GF-D8 (cell line): Measurements from ENCODE around the gene KIF16B.
"Not testable (repeated sequence)": the region's sequence is repeated elsewhere in the genome, so short reads cannot be mapped to it uniquely, and the experiment has no call there.

ENCODE experiments used
- DNase-seq: peaks from one replicate; lab custom pipeline; 2025; lab: John Stamatoyannopoulos, UW

Gene KIF16B

DNA sequence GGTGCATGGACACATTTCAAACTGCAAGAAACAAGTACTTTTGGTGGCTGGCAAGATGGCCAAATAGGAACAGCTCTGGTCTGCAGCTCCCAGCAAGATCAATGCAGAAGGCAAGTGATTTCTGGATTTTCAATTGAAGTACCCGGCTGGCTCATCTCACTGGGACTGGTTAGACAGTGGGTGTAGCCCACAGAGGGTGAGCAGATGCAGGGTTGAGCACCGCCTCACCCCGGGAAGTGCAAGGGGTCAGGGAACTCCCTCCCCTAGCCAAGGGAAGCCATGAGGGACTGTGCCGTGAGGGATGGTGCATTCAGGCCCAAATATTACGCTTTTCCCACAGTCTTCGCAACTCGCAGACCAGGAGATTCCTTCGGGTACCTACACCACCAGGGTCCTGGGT, 53.6 kb downstream of the KIF16B start:
- not testable (repeated sequence) for DNase-seq

DNA sequence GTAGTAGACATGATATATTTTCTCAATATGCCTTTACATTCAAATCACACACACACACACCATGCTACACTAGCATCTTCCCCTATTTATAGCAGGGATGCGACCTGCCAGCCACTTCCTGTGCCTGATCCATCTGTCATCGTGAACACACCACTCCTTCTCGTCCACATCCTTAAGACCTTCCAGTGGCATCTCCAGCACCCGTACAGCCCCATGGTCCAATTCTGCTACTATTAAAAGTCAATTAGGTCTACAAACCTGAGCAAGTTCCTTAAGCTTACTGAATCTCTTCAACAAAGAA, 54.5 kb downstream of the KIF16B start:
- DNase-seq: no peak

DNA sequence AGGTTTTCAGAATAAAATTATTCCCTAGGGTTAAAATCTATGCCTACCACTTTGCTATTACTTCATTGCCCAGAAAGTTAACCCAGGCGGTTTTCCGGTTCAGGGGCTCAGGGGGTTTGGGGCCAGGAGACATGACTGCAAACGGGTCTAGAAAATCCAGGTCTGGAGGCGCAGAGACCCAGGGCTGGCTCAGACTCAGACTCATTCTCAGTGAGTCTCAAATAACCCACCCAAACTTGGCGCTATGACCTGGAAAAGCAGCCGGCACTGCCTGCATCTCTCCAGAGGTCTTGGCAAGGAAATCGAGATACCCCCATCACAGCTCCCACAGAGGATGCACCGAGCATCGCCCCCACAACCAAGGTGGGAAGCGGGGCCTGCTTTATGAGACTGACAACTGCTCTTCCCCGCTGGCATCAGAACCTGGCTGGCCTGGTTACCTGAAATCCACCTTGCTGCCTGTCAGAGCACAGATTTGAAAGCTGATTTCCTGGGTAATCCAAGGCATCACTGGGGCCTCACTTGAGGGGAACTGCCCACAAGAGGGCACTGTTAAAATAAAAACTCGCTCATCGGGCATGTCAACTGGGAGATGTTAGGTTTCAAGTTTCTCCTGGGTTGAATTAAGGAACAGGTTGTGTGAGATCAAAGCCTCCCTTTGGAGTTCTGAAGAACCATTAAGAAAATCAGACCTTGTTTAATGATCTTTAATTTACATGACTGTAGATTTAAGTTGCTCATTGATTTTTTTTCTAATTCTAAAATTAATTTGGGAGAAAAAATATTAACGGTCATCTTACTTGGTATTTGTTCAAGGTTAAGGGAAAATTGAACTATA, 55.1 kb downstream of the KIF16B start:
- no peak for DNase-seq

DNA sequence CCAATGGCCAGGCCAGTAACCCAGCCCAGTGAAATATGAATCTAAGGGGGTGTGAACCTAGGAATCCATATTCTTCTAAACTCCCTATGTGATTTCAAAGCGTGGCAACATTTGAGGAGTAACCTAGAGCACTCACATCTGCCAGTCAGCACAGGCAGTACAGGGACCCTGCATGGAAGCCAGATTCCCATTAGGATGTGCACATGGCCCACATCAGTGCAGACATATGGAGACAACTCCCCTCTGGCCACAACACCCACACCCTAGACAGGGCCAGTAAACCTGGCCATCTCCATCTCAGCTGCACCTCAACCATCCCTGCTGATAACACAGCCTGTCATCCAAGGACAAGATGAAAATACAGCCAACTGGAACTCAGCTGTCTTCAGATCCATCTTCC, 56.5 kb downstream of the KIF16B start:
- DNase-seq: no peak

DNA sequence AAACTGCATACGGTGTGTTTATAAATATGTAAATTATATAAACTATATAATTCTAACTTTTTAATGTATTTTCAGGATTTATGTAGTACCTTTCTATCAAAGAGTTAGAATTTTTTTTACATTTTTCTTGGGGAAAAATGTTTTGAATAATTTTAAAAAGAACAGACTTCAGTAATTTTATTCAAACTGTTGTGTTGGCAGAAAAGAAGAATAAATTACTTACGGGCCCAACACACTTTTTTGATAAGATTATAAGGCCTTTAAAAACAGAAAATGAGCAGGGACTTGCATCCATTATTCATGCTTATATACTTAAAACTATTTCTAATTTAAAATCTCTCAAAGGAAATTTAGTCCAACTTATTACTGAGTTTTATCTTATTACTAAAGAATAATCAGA, 58.2 kb downstream of the KIF16B start:
- no peak for DNase-seq

DNA sequence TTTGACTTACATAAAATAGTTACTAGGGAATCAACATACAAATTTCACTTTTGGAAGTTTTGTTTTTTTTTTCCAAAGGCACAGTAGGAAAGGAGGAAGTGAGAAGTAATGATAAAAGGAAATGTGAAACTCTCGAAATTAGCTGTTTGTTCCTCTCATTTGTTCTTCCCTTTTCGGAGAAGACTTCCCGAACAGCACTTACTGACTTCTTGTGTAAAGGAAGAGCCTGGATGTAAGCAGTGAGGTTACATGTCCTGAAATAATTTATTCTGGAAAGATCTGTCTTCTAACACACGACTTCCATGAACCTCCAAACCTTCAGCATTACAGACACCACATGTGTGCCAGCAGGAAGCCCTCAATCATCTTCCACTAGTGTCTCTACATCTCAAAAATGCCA, 59.1 kb downstream of the KIF16B start:
- DNase-seq: no peak

DNA sequence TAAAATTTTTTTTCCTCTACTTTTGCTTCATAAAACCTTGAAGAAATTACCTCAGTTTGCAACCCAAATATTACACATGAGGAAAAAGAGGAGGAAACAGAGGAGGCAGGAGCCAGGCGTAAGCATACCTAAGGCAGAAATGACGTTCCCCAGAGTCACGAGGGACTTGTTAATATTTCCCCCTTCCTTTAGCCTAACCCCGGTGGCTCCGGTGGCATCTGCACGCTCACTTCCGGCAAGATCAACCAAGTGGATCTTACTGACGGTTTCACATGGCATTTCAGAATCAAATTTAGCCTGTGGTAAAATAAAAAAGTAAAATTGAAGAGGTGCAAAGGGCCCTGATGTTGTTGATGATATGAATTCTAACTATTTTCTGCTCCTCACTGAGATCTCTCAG, 67.4 kb downstream of the KIF16B start:
- no peak for DNase-seq

DNA sequence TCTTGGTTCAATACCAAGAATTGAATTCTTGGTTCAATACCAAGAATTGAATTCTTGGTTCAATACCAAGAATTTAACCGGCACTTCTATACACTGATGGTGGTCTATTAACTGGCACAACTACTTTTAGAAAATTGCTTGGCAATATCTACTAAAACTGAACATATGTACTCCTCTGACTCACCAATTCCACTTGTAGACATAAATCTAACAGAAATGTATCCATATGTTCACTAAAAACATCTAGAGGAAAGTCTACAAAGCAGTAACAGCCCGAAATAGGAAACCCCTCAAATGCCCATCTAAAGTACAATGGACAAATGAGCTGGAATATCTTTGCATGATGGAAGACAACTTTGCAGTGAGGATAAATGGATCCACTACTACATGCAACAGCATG, 71.9 kb downstream of the KIF16B start:
- no peak for DNase-seq

DNA sequence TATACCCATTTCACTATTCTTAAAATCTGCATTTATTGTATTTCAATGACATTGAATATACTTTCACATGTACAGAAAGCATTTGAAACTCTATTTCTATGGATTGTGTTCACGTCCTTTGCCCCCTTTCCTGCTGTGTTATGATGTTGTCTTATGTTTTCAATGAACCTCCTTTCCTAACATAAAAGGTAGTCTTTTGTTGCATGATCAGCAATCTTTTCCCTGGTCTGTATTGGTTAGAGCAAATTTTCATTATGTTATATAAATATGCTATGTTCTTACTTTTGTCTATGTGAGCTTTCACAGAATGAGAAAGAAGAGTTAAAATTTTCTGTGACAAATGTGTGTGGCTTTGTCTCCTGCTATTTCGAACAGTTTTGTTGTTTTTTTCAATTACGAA, 73.1 kb downstream of the KIF16B start:
- DNase-seq: no peak

DNA sequence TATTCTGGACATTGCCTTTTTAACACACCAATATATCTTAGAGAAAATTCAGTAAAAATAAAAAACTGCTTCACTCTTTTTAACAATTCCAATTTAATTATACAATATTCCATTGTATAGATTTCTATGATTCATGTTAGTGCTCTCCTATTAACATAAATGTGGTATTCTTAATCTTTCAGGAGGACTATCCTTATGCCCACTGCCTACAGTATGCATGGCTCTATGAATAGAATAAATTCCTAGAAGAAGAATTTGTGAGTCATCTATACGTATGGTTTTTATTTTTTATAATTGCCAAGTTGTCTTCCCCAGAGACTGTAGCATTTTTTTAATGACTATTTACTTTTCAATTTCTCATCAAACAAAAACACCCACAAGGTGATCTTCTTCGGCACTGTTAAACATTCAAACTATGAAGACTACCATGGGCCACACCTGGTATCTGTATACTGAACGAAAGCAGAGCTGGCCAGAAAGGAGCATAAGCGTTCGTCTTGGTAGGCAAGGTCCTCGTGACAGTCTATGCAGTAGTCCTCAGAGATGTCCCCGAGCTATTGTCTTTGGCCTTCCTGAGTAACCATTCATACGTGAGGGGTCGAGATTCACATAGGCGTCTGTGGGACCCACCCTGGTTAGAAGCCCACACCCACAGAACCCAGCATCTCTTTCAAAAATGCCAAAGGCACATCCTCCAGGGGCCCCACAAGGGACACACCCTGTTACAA, 74.6 kb downstream of the KIF16B start:
- no peak for DNase-seq

DNA sequence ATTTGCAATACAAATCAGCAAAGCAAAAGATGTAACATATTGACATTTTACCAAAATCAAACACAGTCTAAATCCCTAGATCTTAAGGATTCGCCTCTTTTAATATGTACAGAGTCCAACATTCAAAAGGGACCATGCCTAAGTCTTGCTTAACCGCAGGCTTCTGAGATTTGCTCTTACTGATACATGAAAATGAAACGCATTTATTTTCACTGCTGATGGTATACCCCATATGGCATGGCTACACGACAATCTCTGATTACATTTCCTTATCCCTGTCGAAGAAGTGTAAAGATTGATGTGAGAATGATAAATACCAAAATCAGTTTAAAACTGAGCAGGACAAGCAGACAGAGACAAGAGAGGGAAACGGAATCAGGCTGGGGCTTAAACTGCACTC, 75.4 kb downstream of the KIF16B start:
- DNase-seq: no peak

DNA sequence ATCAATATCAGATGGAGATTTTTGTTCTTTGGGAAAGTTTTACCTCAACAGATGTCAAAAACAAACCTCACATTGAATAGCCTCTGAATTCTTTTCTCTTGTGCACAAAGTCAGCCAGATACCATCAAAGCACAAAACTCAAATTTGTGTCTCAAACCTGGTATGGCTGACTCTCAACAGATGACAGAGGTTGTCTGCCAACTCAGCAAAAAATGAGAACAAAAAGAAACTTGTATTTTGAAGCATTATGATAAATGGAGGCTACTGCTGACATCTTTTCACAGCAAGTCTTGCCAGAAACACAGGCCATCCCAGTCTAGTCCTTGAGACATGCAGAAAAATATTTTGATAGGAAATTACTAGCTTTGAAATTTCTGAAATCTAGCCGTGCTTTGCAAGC, 79.8 kb downstream of the KIF16B start:
- DNase-seq: no peak

DNA sequence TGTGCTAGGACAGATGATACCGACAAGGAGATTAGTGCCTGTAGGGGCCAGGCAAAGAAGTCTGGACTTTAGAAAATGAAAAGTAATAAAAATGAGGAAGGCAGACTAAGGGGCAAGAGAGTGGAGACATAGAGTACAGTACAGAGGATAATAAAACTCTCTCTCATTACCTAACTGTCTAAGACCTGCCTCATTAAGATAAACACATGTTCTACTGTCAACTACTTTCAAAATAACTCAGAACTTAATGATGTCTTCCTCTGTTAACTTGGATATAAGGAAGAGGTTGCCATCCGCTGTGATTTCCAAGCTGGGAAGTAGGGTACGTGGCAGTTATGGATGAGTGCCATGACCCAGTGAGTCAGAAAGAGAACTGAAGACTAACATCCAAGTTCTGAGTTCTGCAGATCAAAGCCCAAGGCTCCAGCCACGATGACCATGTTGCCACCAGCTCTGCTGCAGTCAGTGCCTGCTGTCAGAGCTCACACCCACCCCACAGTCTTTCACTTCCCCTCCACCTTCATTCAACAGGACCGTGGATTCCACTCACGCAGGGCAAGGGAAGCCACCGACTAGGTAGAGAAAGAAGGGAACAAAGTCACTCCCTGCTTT, 81.8 kb downstream of the KIF16B start:
- no peak for DNase-seq

DNA sequence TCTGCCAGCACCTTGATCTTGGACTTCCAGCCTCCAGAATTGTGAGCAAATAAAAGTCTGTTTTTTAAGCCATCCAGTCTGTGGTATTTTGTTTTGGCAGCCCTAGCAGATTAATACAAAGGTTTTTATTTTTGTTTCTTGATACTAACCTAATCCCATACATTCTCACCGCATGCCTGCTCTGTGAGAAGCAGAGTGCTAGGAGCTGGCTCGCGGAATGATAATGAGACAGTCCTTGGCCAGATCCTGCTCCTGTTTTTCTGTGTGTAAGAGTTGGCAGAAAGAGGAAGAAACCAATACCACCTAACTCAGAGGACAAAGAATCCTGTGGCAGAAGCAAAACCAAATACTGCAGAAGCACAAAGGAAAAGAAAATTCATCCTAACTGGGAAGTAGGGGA, 82.6 kb downstream of the KIF16B start:
- no peak for DNase-seq

DNA sequence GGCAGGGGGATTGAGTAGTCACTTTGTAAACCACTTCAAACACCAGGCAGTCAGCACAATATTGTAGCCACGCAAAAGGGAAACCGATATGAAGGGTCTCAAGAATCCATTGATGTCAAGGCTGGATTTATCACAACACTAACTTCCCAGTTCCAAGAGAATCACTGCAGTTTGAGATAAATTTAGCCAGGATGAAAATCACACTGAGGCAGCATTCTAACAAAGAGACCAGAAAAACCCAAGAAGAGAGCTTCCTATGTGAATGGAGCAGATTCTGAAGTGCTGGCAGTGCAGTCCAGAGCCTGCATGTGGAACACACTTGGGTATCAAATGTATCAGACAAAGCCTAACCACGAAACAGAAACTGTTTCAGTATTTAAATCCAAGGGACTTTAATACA, 84.6 kb downstream of the KIF16B start:
- no peak for DNase-seq

DNA sequence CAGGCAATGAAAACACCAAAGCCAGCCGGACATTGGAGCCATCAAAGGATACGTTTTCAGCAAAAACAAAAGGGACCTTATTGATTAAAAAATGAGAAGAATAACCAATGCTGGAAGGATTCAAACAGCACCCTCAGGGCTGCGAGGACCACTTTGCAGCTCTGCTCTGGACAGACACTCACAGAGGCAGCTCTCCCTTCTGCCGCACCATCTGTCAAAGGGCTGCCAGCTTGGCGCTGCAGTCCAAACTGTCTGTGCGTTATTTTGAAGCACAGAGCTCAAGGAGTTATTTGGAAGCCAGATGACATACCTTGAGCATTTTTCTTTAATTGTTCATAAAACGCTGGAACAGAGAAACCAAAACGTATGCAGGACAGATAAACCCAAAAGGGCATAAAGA, 85.2 kb downstream of the KIF16B start:
- DNase-seq: no peak

DNA sequence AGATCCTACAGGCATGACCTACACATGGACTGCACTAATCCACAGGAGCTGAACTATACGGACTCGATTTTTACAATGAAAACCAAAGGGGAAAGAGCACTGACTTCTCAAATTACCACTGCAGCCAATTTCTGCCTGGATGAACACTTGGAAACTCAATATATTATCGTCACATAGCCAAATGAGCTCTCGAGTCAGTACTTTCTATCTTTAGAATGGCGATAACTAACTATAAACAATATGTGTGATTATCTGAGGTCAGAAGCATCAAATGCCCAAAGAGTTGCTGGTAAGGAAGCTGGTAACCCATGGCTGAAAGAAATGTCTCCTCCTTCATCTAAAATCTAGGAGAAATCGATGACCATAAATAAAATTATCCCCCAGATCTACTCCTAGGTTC, 86.7 kb downstream of the KIF16B start:
- no peak for DNase-seq

DNA sequence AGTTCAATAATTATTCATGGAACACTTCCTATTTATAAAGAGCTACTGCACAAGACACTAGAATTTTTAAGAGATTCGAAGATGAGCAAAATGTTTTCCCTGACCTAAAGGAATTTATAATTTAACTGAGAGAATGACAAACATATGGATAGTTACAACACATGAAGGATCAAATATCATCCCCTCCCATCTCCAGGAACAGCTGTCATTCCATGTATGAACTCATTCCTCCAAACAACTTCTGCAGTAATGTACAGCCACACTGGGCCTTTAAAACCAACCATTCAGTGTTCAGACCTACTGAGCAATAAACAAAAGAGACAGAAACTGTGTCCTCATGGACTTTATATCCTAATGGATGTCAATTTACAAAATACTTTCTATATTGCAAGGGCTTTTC, 87.8 kb downstream of the KIF16B start:
- no peak for DNase-seq

DNA sequence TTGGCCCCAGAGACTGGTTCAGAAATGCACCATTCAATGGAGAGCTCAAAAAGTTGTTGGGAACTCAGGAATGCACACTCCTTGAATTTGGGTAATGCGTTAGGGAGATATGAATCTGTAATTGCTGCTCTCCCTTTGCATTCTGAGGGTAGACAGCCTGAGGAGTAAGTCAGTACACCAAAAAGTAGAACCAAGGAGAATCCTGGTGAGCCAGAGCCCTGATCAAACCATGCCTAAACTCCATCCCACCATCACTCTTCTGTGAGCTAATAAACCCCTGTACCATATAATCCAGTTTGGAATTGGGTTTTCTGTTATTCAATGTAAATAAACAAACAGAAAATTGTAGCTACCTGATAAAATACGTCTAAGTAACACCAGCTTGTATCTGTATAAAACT, 90.2 kb downstream of the KIF16B start:
- DNase-seq: no peak

DNA sequence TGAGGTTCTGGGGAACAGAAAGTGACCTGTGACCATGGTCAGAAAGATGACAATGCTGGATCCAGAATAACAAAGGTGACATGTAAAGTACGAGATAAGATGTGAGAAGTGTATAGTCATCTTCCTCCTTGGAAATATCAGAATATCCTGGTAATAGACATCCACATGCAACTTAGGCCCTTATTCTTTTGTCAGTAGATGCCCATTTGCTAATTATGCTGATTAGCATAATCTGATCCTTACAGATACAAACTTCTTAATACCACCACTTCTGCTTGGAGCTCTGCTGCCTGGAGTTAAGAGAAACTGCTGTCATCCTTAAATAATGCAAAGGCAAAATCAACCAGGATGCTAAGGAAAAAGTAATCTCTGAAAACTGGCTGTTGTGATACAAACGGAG, 91.3 kb downstream of the KIF16B start:
- no peak for DNase-seq

DNA sequence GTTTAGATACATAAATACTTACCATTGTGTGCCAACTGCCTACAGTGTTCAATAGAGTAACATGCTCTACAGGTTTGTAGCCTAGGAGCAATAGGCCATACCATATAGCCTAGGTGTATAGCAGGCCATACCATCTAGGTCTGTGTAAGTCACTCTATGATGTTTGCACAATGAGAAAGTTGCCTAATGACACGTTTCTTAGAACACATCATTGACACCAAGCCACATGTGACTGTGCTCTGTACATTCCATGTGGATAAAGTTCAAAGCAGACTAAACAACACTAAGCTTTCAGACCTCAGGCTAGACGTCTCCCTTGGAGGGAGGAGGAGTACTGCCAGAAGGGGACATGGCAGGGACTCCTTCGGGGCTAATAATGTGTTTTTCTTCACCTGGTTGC, 93.6 kb downstream of the KIF16B start:
- DNase-seq: no peak

DNA sequence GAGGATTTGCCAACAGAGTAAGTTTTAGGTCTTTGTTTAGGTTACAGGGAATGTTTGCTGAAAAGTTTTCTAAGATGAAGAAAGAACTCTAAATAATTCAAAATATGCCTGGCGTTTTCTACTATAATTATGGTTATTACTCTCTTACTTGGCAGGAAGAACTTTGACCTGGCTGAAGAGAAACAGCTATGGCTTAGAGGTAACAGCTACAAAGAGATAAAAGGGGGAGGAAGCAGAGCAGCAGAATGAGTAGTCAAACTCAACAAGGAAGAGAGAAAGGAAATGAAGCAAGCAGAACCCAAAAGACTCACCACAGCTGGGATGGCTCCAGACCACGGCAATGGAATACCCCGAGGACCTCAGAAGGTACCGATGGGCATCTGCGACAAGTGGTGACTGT, 95.6 kb downstream of the KIF16B start:
- peak; percentile 5 for DNase-seq

DNA sequence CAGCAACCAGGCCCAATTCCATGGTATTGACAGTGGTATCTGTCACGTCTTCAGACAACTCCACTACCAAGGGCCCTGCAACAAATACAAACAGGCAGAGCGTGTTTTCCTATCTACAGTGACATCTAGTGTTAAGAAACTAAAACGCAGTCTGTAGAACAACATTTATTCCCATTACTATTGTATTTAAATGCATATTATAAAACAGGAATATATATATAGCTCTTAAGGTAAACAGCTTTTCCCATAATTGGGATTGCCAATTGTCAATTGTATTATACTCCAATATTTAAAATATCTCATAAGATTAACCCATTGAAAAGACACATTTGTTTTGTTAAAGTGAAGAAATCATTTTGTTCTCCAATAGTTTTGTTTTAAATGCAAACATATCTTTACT, 97.2 kb downstream of the KIF16B start:
- no peak for DNase-seq

DNA sequence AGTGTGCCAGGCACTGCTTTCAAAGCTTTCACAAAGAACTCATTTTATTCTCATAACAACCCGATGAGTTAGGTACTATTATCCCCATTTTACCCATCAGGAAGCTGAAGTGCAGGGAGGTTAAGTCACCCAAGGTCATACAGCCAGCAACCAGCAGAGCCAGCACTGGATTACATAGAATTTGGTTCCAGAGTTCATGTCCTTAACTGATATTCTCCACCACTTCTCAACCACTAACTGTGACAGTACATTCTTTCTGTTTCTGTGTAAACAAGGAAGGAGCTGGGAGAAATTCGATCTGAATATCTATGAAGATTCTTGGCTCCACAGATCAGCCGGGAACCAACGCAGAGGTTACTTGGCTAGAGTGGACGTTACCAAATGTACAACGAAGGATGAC, 98.0 kb downstream of the KIF16B start:
- no peak for DNase-seq
